Measurements from ENCODE around the gene ZCCHC9.
"Not testable (repeated sequence)": the region's sequence is repeated elsewhere in the genome, so short reads cannot be mapped to it uniquely, and the experiment has no call there.

ZCCHC9 gene

GRCh38 chr5:81305785-81306184 is 4.4 kb downstream of the ZCCHC9 start:
- DNase-seq (ENCODE audit: low read depth) = no peak

- no peak for DNase-seq (ENCODE audit: low read depth)
Observed at GRCh38 chr5:81308836-81309235, 7.4 kb downstream of the ZCCHC9 start.

GRCh38 chr5:81310402-81311063 is 9.1 kb downstream of the ZCCHC9 start:
- DNase-seq (ENCODE audit: low read depth) = no peak

- DNase-seq (ENCODE audit: low read depth) = no peak
Observed at GRCh38 chr5:81313278-81313677, 11.9 kb downstream of the ZCCHC9 start.

GRCh38 chr5:81313686-81314085 is 12.3 kb downstream of the ZCCHC9 start:
- DNase-seq (ENCODE audit: low read depth) = no peak

- no peak for DNase-seq (ENCODE audit: low read depth)
Observed at GRCh38 chr5:81314581-81314980, 13.2 kb downstream of the ZCCHC9 start.

GRCh38 chr5:81315336-81315735 is 13.9 kb downstream of the ZCCHC9 start:
- no peak for DNase-seq (ENCODE audit: low read depth)

- no peak for DNase-seq (ENCODE audit: low read depth)
Observed at GRCh38 chr5:81315830-81316229, 14.4 kb downstream of the ZCCHC9 start.

- no peak for DNase-seq (ENCODE audit: low read depth)
Observed at GRCh38 chr5:81316571-81316970, 15.2 kb downstream of the ZCCHC9 start.

DNA sequence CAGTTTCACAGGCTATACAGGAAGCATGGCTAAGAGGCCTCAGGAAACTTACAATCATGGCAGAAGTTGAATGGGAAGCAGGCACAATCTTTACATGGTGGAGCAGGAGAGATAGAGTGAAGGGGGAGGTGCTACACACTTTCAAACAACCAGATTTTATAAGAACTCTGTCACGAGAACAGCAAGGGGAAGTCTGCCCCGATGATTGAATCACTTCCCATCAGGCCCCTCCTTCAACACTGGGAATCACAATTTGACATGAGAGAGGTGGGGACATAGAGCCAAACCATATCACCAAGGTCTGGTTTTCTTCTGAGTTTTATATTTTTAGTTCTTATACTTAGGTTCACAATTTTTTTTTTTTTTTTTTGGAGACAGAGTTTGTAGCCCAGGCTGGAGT is 16.1 kb downstream of the ZCCHC9 start:
- no peak for DNase-seq (ENCODE audit: low read depth)

DNA sequence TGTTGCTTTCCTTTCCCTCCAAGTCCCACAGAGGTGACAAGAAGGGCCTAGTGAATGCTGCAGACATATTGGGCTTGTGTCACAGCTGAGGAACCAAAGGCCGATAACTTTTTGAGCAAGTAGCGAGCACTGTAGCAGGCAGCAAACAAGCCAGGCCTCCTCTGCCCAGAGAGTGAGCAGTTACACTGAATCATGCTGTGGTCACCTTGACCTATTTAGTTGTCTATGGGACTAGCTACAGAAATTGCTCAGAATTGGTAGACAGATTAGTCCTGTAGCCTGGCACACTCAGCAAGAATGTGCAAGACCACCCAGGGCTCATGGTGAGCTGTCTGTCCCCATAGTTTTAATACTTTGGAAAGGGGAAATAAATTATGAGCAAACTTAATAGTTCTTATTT is 25.2 kb downstream of the ZCCHC9 start:
- no peak for DNase-seq (ENCODE audit: low read depth)

DNA sequence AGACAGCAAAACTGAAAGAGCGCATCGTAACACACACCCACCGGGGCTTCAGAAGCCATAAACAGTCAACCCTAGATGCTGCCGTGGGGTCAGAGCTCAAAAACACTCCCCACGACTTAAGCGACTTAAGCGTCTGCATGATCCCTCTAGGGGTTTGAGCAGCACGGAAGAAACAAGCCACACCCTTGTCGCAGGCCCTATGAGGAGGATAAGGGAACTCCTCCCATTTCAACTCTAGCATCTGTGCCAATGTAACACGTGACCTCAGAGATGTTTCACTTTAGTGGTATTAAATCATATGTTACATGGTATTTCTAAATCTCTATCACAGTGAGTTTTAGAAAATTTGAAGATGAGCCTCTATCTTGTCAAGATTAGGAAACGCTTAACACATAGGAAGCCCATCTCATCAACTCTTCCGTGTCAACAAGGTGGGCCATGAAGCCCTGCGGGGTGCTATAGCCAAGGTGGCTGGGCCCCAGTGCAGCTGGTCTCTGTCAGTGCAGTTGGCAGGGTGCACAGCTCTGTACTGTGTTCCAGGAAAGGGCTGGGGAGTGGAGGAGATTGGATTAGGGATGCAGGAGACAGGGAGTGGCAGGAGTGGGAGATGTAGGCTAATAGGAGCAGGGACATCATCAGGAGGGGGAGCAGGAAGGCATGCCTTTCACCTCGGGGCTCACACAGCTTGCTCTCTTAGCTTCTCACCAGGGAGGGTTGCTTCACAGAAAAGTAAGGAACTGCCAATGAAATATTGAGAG is 33.1 kb downstream of the ZCCHC9 start:
- no peak for DNase-seq (ENCODE audit: low read depth)

- DNase-seq (ENCODE audit: low read depth) = no peak
Observed at GRCh38 chr5:81335946-81336345, 34.6 kb downstream of the ZCCHC9 start.

GRCh38 chr5:81336556-81336955 is 35.2 kb downstream of the ZCCHC9 start:
- DNase-seq (ENCODE audit: low read depth) = no peak

- DNase-seq (ENCODE audit: low read depth) = no peak
Observed at GRCh38 chr5:81337803-81338202, 36.4 kb downstream of the ZCCHC9 start.

DNA sequence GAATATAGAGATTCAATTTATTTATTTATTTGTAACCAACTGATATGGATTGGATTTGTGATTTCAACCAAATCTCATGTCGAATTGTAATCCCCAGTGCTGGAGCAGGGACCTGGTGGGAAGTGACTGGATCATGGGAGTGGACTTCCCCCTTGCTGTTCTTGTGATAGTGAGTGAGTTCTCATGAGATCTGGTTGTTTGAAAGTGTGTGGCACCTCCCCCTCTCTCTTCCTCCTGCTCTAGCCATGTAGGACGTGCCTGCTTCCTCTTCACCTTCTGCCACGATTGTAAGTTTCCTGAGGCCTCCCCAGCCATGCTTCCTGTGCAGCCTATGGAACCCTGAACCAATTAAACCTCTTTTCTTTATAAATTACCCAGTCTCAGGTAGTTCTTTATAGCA is 36.8 kb downstream of the ZCCHC9 start:
- DNase-seq (ENCODE audit: low read depth) = not testable (repeated sequence)

GRCh38 chr5:81344736-81345135 is 43.3 kb downstream of the ZCCHC9 start:
- no peak for DNase-seq (ENCODE audit: low read depth)

- no peak for DNase-seq (ENCODE audit: low read depth)
Observed at GRCh38 chr5:81345411-81346003, 44.1 kb downstream of the ZCCHC9 start.

GRCh38 chr5:81349161-81349560 is 47.8 kb downstream of the ZCCHC9 start:
- DNase-seq (ENCODE audit: low read depth) = no peak

- no peak for DNase-seq (ENCODE audit: low read depth)
Observed at GRCh38 chr5:81350507-81350906, 49.1 kb downstream of the ZCCHC9 start.

DNA sequence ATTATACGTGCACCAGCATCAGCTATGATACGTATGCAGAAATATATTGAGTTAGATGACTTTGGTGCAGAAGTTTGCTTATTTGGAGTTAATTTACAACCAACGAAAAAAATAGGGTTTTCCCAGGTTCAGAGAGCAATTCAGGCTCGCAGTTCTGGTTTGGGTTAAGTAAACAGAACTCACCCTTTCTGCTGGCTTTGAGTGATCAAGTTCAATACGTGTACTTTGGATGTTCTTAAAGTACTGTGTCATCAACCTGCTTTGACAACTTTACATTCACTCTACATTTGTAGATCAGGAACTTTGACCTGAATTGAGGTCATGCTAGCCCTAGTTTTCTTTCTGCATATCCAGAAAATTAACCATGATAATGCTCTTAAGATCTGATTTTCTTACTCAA is 51.8 kb downstream of the ZCCHC9 start:
- no peak for DNase-seq (ENCODE audit: low read depth)

DNA sequence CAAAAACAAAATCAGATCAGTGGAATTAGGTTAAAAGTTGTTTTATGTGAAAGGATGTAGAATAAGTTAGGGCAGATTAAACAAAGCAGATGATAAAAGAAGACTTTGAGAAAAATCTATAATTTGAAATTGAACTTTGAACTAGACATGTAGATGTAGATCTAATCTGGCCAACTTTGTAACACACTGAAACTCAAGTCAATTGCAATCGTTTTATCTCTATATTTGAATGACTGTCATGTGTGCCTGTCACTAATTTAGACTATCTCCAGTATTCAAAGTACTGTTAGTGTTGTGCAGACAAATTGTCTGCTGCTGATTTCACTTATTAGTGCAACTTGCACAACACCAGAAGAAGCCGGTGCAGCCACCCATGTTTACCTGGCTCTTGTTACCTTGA is 52.7 kb downstream of the ZCCHC9 start:
- DNase-seq (ENCODE audit: low read depth) = no peak
